IPS DF 6.9 (cell line): ENCODE results near the gene CACNA2D3.

ENCODE experiments used
- DNase-seq: peaks from one replicate; pipeline ENCODE4 v3.0.0-alpha.2; 2013; ENCODE audit warnings: low read depth, low spot score
- H3K27ac ChIP-seq: one replicate; pipeline ENCODE4 v1.5.1; 2013; ENCODE audit warnings: low read length, control low read depth
- H3K27me3 ChIP-seq: 2 replicates; pipeline ENCODE4 v1.6.1; 2013; ENCODE audit warnings: mild to moderate bottlenecking, low read length; ENCODE audit not compliant: control insufficient read depth, insufficient read depth
- H3K36me3 ChIP-seq: 2 replicates; pipeline ENCODE4 v1.6.1; 2013; ENCODE audit warnings: low read length; ENCODE audit not compliant: control insufficient read depth, insufficient read depth
- H3K4me1 ChIP-seq: 2 replicates; pipeline ENCODE4 v1.6.1; 2013; ENCODE audit warnings: low read length; ENCODE audit not compliant: control insufficient read depth, insufficient read depth
- H3K4me3 ChIP-seq: 2 replicates; pipeline ENCODE4 v1.5.1; 2013; ENCODE audit warnings: mild to moderate bottlenecking, low read length
- H3K9me3 ChIP-seq: 2 replicates; pipeline ENCODE4 v1.6.1; 2013; ENCODE audit warnings: low read length, inconsistent platforms; ENCODE audit not compliant: control insufficient read depth, insufficient read depth
- WGBS: extraction: QIAGEN DNeasy Blood & Tissue Kit; methylation state at CpG from one replicate; pipeline ENCODE4 v1.1.7; 2013; ENCODE audit warnings: mixed read lengths, missing lambda C conversion rate; ENCODE audit not compliant: insufficient read length, insufficient coverage; 5-methylcytosine and 5-hydroxymethylcytosine counted together

Gene CACNA2D3

GRCh38 chr3:54572197-54572895 is 450.0 kb downstream of the CACNA2D3 start:
- H3K9me3 ChIP-seq: no peaks in the 10 kb centered on the region
- no CpG with 5 or more reads among the region's 5 CpGs for WGBS
- H3K27me3 ChIP-seq: no peaks in the 10 kb centered on the region
- H3K4me3 ChIP-seq: no peak overlapping the region
- H3K36me3 ChIP-seq: no peaks in the 10 kb centered on the region
- no peak overlapping the region for H3K27ac ChIP-seq
- no peak for DNase-seq
- no peaks in the 10 kb centered on the region for H3K4me1 ChIP-seq

- Histone ChIP-seq H3K9me3 (no peaks in the 10 kb centered on the region), H3K27ac (no peak overlapping the region), H3K4me3 (no peak overlapping the region), H3K4me1 (no peaks in the 10 kb centered on the region), H3K27me3 (no peaks in the 10 kb centered on the region), H3K36me3 (no peaks in the 10 kb centered on the region)
- no peak for DNase-seq
- no CpG with 5 or more reads among the region's 8 CpGs for WGBS
These were observed 451.5 kb downstream of the CACNA2D3 start for GRCh38 chr3:54573858-54574257.

GRCh38 chr3:54574906-54575617 is 452.7 kb downstream of the CACNA2D3 start:
- Histone ChIP-seq H3K4me3 (no peak overlapping the region), H3K27me3 (no peaks in the 10 kb centered on the region), H3K36me3 (no peaks in the 10 kb centered on the region), H3K9me3 (no peaks in the 10 kb centered on the region), H3K4me1 (no peaks in the 10 kb centered on the region), H3K27ac (no peak overlapping the region)
- no CpG with 5 or more reads among the region's 6 CpGs for WGBS
- DNase-seq: no peak

GRCh38 chr3:54575618-54575960 is 453.2 kb downstream of the CACNA2D3 start:
- no peak overlapping the region for H3K4me3 ChIP-seq
- H3K27me3 ChIP-seq: no peaks in the 10 kb centered on the region
- H3K9me3 ChIP-seq: no peaks in the 10 kb centered on the region
- no peak for DNase-seq
- no peaks in the 10 kb centered on the region for H3K4me1 ChIP-seq
- WGBS: no CpG with 5 or more reads among the region's 3 CpGs
- no peak overlapping the region for H3K27ac ChIP-seq
- no peaks in the 10 kb centered on the region for H3K36me3 ChIP-seq

GRCh38 chr3:54577313-54577712 is 455.0 kb downstream of the CACNA2D3 start:
- Histone ChIP-seq H3K9me3 (no peaks in the 10 kb centered on the region), H3K36me3 (no peaks in the 10 kb centered on the region), H3K27ac (no peak overlapping the region), H3K4me3 (no peak overlapping the region), H3K27me3 (no peaks in the 10 kb centered on the region), H3K4me1 (no peaks in the 10 kb centered on the region)
- no peak for DNase-seq
- WGBS: no CpG with 5 or more reads among the region's 3 CpGs

- no CpG with 5 or more reads among the region's 7 CpGs for WGBS
- DNase-seq: no peak
- Histone ChIP-seq H3K9me3 (no peaks in the 10 kb centered on the region), H3K27me3 (no peaks in the 10 kb centered on the region), H3K4me1 (no peaks in the 10 kb centered on the region), H3K4me3 (no peak overlapping the region), H3K36me3 (no peaks in the 10 kb centered on the region), H3K27ac (no peak overlapping the region)
These were observed 456.1 kb downstream of the CACNA2D3 start for GRCh38 chr3:54578417-54578816.

- Histone ChIP-seq H3K9me3 (no peaks in the 10 kb centered on the region), H3K4me1 (no peaks in the 10 kb centered on the region), H3K27me3 (no peaks in the 10 kb centered on the region), H3K36me3 (no peaks in the 10 kb centered on the region), H3K27ac (no peak overlapping the region), H3K4me3 (no peak overlapping the region)
- WGBS: no CpG with 5 or more reads among the region's 6 CpGs
- no peak for DNase-seq
These were observed 458.1 kb downstream of the CACNA2D3 start for GRCh38 chr3:54580453-54580852.

GRCh38 chr3:54582424-54582823 is 460.1 kb downstream of the CACNA2D3 start:
- DNase-seq: no peak
- Histone ChIP-seq H3K4me3 (no peak overlapping the region), H3K4me1 (no peaks in the 10 kb centered on the region), H3K9me3 (no peaks in the 10 kb centered on the region), H3K36me3 (no peaks in the 10 kb centered on the region), H3K27me3 (no peaks in the 10 kb centered on the region), H3K27ac (no peak overlapping the region)
- no CpG with 5 or more reads among the region's 2 CpGs for WGBS

- Histone ChIP-seq H3K27ac (no peak overlapping the region), H3K9me3 (no peaks in the 10 kb centered on the region), H3K4me3 (no peak overlapping the region), H3K36me3 (no peaks in the 10 kb centered on the region), H3K27me3 (no peaks in the 10 kb centered on the region), H3K4me1 (no peaks in the 10 kb centered on the region)
- WGBS: no CpG with 5 or more reads among the region's 2 CpGs
- no peak for DNase-seq
These were observed 468.8 kb downstream of the CACNA2D3 start for GRCh38 chr3:54591157-54591556.

- no peaks in the 10 kb centered on the region for H3K27me3 ChIP-seq
- H3K36me3 ChIP-seq: no peaks in the 10 kb centered on the region
- H3K9me3 ChIP-seq: no peaks in the 10 kb centered on the region
- DNase-seq: no peak
- H3K4me1 ChIP-seq: no peaks in the 10 kb centered on the region
- no CpG with 5 or more reads among the region's 2 CpGs for WGBS
- H3K4me3 ChIP-seq: no peak overlapping the region
- no peak overlapping the region for H3K27ac ChIP-seq
These were observed 471.3 kb downstream of the CACNA2D3 start for GRCh38 chr3:54593653-54594052.

GRCh38 chr3:54596087-54596486 is 473.7 kb downstream of the CACNA2D3 start:
- WGBS: no CpG with 5 or more reads among the region's 4 CpGs
- H3K27me3 ChIP-seq: no peaks in the 10 kb centered on the region
- no peaks in the 10 kb centered on the region for H3K9me3 ChIP-seq
- no peaks in the 10 kb centered on the region for H3K36me3 ChIP-seq
- peaks cover 2% of the 10 kb centered on the region; the same call in 1 of the 2 replicates for H3K4me1 ChIP-seq
- no peak overlapping the region for H3K4me3 ChIP-seq
- no peak overlapping the region for H3K27ac ChIP-seq
- no peak for DNase-seq
